IPS-15b (cell line): ENCODE measurements around the gene WDR18.

Experiments
- H3K27me3 ChIP-seq: one replicate; pipeline ENCODE4 v1.6.1; 2013; ENCODE audit warnings: low read length; ENCODE audit not compliant: control insufficient read depth, insufficient read depth
- H3K36me3 ChIP-seq: one replicate; pipeline ENCODE4 v1.6.1; 2013; ENCODE audit warnings: low read length; ENCODE audit not compliant: control insufficient read depth, insufficient read depth
- H3K4me1 ChIP-seq: one replicate; pipeline ENCODE4 v1.6.1; 2013; ENCODE audit warnings: mild to moderate bottlenecking, low read length; ENCODE audit not compliant: control insufficient read depth, insufficient read depth
- H3K4me3 ChIP-seq: one replicate; pipeline ENCODE4 v1.5.1; 2013; ENCODE audit warnings: low read depth, low read length
- H3K9ac ChIP-seq: one replicate; pipeline ENCODE4 v1.6.1; 2013; ENCODE audit warnings: low read depth, mild to moderate bottlenecking, low read length
- H3K9me3 ChIP-seq: one replicate; pipeline ENCODE4 v1.6.1; 2013; ENCODE audit warnings: mild to moderate bottlenecking, low read length; ENCODE audit not compliant: control insufficient read depth, insufficient read depth

WDR18 gene

DNA sequence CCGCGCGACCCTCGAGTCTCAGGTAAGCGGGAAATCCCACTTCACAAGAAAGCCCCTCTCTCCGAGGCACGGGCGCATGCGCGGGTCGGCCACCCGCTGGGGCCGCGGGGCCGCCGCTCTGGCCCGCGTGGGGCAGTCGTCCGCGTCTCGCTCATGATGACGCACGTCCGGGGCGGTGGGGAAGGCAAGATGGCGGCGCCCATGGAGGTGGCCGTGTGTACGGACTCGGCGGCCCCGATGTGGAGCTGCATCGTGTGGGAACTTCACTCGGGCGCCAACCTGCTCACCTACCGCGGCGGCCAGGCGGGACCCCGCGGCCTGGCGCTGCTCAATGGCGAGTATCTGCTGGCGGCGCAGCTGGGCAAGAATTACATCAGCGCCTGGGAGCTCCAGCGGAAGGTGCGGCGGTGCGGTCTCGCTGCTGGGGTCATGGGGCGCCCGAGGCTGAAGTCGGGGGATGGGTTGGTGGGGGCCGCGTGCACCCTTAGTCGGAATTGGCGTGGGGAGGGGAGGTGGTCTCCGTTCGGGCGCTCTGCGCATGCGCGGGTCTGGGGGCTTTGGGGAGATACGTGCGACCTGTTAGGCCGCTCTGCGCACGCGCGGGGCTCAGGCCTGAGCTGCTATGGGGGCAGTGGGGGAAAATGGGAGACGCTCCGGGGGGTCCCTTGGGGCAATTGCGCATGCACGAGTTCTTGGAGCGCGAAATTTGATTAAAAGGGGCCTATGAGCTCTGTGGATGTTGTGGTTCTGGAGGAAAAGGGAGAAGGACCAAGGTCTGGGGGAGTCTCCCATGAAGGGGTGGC lies at the start of gene WDR18:
Gene WDR18 (plus strand): TSS at position 181 of the 803 bp plus-strand sequence. CDS start 9 bp downstream, at position 190.
- Histone ChIP-seq H3K36me3 (peaks cover 19% of the 10 kb centered on the region), H3K27me3 (no peaks in the 10 kb centered on the region), H3K4me1 (peaks cover 4% of the 10 kb centered on the region)

GRCh38 chr19:934865-935479 lies 49.2 kb upstream of the WDR18 start:
- Histone ChIP-seq H3K4me3 (no peak overlapping the region), H3K9ac (no peak overlapping the region), H3K4me1 (peaks cover 3% of the 10 kb centered on the region), H3K27me3 (no peaks in the 10 kb centered on the region), H3K36me3 (peaks cover 29% of the 10 kb centered on the region), H3K9me3 (no peaks in the 10 kb centered on the region)

More for the DNA sequence above, at the start of gene WDR18:
- Histone ChIP-seq H3K9me3 (no peaks in the 10 kb centered on the region), H3K4me3 (peak within 1 kb of the TSS; percentile 85), H3K9ac (peak within 1 kb of the TSS; percentile 98)

- no peaks in the 10 kb centered on the region for H3K27me3 ChIP-seq
- H3K36me3 ChIP-seq, result peaks cover 27% of the 10 kb centered on the region
- no peak overlapping the region for H3K4me3 ChIP-seq
- no peak overlapping the region for H3K9ac ChIP-seq
- H3K9me3 ChIP-seq, result no peaks in the 10 kb centered on the region
- peaks cover 3% of the 10 kb centered on the region for H3K4me1 ChIP-seq
These were observed 48.0 kb upstream of the WDR18 start for GRCh38 chr19:936175-936546.

- Histone ChIP-seq H3K4me1 (peaks cover 3% of the 10 kb centered on the region), H3K27me3 (no peaks in the 10 kb centered on the region), H3K36me3 (peaks cover 29% of the 10 kb centered on the region)
These were observed 46.9 kb upstream of the WDR18 start for GRCh38 chr19:937259-937694.

GRCh38 chr19:938233-938923 lies 45.8 kb upstream of the WDR18 start:
- Histone ChIP-seq H3K4me3 (no peak overlapping the region), H3K9ac (no peak overlapping the region), H3K27me3 (no peaks in the 10 kb centered on the region), H3K4me1 (no peaks in the 10 kb centered on the region), H3K36me3 (peaks cover 22% of the 10 kb centered on the region), H3K9me3 (no peaks in the 10 kb centered on the region)

More at GRCh38 chr19:937259-937694, 46.9 kb upstream of the WDR18 start:
- H3K9ac ChIP-seq, result no peak overlapping the region
- no peak overlapping the region for H3K4me3 ChIP-seq
- no peaks in the 10 kb centered on the region for H3K9me3 ChIP-seq

- no peaks in the 10 kb centered on the region for H3K9me3 ChIP-seq
- no peaks in the 10 kb centered on the region for H3K27me3 ChIP-seq
- no peak overlapping the region for H3K9ac ChIP-seq
- no peak overlapping the region for H3K4me3 ChIP-seq
- H3K4me1 ChIP-seq, result no peaks in the 10 kb centered on the region
- H3K36me3 ChIP-seq, result peaks cover 22% of the 10 kb centered on the region
These were observed 44.7 kb upstream of the WDR18 start for GRCh38 chr19:939439-939838.

- H3K36me3 ChIP-seq, result peaks cover 24% of the 10 kb centered on the region
- H3K27me3 ChIP-seq, result no peaks in the 10 kb centered on the region
- no peaks in the 10 kb centered on the region for H3K4me1 ChIP-seq
- no peak overlapping the region for H3K4me3 ChIP-seq
- no peaks in the 10 kb centered on the region for H3K9me3 ChIP-seq
- H3K9ac ChIP-seq, result no peak overlapping the region
These were observed 44.2 kb upstream of the WDR18 start for GRCh38 chr19:939922-940321.

DNA sequence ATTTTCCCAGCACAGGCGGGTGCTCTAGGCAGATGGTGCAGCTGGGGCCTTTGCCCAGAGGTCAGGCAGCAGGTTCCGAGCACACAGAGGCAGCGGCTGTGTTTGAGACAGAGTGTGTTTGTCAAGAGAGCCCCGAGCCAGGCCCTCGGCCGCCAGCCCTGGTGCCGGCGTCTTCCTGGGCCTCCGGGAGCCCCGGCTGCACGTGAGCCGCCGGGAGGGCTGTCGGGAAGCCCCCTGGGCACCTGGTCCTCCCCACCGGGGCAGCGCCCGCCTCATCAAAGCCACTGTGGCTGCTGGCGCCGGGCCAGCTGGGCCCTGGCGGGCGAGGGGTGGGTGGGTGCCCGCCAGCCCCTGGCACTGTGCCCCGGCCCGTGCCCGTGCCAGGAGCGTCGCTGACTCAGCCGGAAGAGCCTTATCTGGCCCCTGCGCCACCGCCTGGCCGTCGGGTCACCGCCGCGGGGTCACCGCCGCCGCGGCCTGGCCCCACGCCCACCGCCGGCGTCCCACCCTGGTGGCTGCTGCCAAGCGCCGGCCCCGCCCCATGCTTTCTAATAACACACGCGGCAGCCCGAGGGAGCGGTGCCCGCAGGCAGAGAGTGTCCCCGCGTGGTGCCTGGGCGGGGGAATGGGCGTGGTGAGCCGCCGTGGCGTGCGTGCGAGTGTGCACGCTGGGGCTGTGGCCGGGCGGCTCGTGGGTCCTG lies 43.4 kb upstream of the WDR18 start:
- no peak overlapping the region for H3K4me3 ChIP-seq
- H3K9ac ChIP-seq, result no peak overlapping the region
- no peaks in the 10 kb centered on the region for H3K9me3 ChIP-seq
- no peaks in the 10 kb centered on the region for H3K27me3 ChIP-seq
- peaks cover 22% of the 10 kb centered on the region for H3K36me3 ChIP-seq
- no peaks in the 10 kb centered on the region for H3K4me1 ChIP-seq

GRCh38 chr19:941292-942132 lies 42.6 kb upstream of the WDR18 start:
- peaks cover 20% of the 10 kb centered on the region for H3K36me3 ChIP-seq

GRCh38 chr19:942133-942645 lies 42.0 kb upstream of the WDR18 start:
- no peaks in the 10 kb centered on the region for H3K27me3 ChIP-seq
- H3K9ac ChIP-seq, result no peak overlapping the region
- H3K4me1 ChIP-seq, result no peaks in the 10 kb centered on the region
- no peaks in the 10 kb centered on the region for H3K9me3 ChIP-seq
- H3K36me3 ChIP-seq, result peaks cover 20% of the 10 kb centered on the region
- no peak overlapping the region for H3K4me3 ChIP-seq

More at GRCh38 chr19:941292-942132, 42.6 kb upstream of the WDR18 start:
- no peaks in the 10 kb centered on the region for H3K9me3 ChIP-seq
- H3K4me3 ChIP-seq, result no peak overlapping the region
- no peak overlapping the region for H3K9ac ChIP-seq
- H3K4me1 ChIP-seq, result no peaks in the 10 kb centered on the region
- no peaks in the 10 kb centered on the region for H3K27me3 ChIP-seq
